ENCODE data around the gene ARMC2.
"Not testable (repeated sequence)": the region's sequence is repeated elsewhere in the genome, so short reads cannot be mapped to it uniquely, and the experiment has no call there.

Gene ARMC2

DNA sequence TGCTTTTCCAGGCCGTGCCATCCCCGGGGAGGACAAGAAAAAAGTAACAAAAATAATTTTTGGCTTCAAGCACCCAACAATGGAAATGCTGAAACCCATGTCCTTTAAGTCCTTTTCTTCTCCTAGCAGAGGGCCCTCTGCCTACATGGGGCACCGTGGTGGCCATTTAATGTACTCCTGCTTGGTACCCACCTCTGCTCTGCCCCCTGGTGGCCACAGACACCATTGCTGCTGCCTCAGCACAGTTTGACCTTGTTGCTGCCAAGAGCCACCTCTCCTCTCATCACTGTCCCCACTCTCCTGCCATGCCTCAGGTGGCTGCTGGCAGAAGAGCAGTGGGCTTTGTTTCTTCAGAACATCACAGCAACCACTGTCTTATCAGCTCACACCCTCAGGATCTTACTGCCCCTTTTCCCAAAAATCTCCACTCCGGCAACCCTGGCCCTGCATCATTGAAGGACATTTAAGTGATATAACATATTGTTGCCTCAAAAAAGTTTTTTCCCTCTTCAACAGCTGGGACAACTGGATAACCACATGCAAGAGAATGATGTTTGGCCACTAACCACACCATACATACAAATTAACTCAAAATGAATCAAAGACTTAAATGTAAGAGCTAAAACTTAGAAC, 12.9 kb upstream of the ARMC2 start:
- DNase-seq (ENCODE audit: low spot score): peak; percentile 80

DNA sequence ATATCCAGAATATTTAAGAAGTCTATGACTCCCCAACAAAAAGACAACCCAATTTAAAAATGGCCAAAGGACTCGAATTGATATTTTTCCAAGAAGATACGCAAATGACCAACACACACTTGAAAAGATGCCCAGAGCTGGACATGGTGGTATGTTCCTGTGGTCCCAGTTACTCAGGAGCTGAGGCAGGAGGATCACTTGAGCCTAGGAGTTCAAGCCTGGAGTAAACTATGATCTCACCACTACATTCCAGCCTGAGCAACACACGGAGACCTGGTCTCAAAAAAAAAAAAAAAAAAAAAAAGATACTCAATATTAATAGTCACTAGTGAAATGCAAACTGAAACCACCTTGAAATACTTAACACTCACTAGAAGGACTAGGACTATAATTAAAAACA, 12.2 kb upstream of the ARMC2 start:
- DNase-seq (ENCODE audit: low spot score): no peak

DNA sequence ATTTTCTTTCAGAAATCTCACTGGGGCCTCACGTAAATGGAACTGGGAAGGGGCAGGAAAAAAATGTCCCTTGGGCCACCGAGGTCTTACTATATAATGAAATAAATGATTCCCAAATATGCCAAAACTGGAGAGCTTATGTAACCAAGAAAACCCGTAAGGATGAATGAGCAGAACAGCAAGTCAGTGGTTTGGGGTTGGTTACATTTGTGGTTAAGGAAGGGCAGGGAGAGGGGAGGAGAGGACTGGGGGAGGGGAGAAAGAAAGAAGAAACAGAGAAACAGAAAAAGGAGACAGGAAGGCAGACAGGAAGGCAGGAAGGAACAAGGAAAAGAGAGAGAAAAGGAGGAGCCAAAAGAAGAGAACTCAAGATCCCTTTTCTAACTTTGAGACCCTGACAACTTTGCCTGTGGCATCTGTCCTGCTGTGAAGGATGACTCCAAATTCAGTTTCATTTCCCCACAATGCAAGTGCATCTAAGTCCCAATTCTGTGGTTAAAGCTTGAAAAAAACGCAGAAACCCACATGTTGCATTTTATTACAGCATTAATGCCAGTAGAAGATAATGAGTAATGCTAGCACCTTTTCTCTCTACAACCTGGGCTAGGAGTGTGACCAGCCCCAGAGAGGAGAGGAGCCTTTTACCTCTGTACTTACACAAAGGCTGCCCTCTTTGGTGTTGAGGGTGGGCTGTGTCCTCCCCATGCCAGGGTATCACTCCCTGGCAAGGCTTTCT, 10.8 kb upstream of the ARMC2 start:
- no peak for DNase-seq (ENCODE audit: low spot score)

DNA sequence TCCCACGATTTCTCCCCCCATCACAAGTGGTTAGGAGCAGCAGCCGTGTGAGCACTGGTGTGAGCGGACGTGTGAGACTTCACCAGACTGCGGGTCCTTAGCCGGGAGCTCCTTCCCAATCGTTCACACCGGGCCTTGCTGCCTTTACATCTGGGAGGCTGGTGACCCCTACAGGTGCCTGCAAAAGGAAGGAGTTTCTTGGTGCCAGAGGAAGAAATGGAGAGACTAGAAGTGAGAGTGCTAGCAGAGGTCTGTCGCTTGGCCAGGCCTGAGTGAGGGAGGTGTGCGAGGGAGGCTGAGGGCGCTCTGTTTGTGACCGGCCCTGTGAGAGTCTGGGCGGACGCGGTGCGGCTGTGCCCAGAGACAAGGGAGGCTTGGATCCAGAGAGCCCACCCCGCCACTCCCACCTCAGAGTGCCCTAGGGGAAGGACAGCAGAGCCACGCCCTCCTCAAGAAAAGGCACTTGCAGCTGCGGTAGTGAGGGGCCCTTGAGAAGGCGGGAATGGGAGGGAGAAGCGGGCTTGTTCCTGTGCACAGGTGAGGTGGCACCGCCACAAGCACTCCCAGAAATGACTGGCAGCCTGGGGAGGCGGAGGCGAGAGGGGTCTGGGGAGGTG, 10.0 kb upstream of the ARMC2 start:
- no peak for DNase-seq (ENCODE audit: low spot score)

DNA sequence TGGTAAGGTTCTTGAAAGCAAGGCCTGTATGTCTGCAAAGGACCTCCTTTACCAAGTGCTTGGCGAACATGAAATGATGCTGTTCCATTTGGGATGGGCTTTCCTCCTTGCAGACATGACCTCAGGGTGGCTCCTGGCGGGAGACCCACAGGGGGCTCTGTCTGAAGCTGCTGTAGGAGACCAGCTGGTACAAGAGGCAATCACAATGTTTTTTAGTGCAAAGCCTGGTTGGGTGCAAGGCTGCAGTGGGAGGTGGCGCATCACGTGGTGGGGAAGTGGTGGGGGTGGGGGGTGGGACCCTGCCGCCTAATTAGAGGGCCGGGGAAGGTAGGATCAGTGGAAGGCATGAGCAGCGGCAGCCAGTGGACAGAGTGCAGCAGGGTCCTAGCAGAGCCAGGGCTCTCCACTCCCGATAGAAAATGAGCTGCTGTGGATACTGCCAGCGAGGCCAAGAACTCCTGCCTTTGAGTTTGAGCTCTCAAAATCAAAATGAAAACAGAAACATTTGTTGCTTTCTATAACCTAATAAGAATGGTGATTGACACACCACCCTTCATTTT, 9.1 kb upstream of the ARMC2 start:
- no peak for DNase-seq (ENCODE audit: low spot score)

DNA sequence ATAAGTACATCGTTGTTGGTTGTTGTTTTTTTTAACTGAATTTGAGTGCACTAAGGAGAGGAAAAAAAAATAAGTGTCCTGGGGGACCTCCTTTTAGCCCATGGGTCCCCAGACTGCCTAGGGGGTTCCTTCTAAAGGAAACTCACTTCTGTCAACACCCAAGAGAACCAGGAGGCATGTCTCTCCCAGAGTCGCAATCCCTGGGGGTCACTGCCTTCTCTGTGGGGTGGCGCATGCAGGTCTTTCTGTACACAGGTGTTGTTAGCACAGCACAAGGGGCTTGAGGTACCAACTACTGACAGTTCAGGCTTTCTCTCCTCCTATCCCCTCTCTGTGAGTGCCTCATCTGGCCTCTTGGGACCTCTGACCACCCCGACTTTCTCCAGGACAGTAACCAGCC, 7.3 kb upstream of the ARMC2 start:
- no peak for DNase-seq (ENCODE audit: low spot score)

DNA sequence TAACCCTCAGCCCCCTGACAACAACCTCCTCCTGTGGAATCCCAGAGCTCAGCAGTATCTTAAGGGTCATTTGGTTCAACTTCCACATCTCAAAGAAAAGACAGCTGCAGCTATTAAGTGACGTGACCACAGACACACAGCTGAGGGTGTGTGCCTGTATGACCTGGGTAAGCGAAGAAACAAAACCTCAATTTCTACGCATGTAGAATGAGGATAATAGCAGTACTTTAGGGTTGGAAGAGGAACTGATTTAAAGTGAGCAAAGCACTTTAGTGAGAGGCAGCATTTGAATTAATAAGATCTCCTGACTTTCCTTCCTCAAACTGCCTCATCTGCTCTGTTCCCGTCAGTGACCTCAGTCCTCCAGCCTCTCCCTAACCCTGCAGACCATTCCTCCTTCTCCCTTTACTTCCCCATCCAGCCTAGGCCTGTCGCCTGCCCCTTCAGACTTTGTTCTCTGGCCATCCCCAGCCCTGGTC, 6.8 kb upstream of the ARMC2 start:
- DNase-seq (ENCODE audit: low spot score): no peak

DNA sequence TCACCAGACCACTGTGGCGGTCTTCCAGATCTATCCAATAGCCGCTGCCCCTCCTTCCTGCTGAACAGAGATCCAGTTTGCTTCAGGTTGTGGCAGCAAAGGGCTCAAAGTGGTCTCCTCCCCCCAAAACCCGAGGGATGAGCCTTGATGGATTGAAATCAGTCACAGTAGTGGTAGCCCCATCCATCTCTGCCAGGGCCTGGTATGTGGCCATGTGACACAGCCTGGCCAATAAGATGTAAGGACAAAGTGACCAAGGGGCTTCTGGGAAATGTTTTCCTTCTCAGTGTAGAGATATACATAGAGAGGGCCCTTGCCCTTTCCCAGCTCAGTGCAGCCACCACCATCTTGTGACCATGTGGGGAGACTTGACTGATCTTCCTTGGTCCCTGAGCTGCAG, 4.1 kb upstream of the ARMC2 start:
- DNase-seq (ENCODE audit: low spot score): no peak

DNA sequence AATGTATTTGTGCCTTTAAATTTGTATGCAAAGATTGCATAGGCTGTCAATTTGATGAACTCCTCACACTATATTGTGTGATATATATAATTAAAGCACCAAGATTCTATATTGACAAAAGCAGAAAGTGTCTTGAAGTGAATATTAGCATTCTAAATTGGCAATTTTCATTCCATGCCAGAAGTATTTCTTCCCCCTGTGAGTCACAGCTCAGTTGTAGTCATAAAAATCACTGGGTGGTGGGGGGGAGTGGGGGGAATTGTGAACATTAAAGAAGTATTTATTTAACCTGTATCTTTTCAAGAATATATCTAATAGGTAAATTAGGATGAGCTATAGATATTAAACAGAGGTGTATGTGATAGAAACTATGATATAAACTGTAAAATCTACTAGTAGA, 3.1 kb upstream of the ARMC2 start:
- no peak for DNase-seq (ENCODE audit: low spot score)

DNA sequence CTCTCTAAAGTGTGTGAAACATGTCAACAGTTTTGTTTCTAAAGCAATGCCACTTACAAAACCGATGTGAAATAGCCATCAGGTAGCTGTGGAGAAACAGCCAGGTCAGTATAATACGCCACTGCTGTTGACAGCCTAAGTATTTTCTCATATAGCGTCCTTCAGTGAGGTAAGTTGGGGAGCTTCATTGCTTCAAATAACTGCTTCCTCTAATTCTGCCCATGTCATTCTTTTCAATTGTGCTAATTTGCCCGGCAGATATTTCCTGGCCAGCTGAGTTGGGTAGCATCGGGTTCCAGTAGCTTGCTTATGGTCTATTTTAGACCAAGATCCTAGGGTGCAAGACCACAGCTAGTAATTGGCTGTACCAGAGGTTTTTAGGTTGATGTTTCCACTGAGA, 2.1 kb upstream of the ARMC2 start:
- DNase-seq (ENCODE audit: low spot score): no peak

DNA sequence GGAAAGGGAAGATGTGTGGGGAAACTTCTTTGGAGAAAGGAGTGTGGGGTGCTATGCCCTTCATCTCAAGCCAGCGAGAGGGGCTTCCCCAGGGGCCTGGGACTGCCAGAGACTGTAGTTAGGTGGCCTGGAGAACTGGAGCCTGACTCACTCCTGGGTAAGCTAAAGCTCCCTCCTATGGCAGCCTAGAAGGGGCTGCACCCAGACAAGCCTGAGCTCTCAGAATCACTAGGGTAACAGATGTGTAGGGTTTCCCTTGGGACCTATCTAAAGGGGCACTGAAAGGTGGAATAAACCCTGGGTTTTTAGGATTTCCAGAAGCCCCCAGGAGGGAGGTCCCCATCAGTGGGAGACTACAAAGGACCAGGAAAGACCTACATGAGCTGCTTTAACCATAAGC, 1.6 kb upstream of the ARMC2 start:
- no peak for DNase-seq (ENCODE audit: low spot score)

DNA sequence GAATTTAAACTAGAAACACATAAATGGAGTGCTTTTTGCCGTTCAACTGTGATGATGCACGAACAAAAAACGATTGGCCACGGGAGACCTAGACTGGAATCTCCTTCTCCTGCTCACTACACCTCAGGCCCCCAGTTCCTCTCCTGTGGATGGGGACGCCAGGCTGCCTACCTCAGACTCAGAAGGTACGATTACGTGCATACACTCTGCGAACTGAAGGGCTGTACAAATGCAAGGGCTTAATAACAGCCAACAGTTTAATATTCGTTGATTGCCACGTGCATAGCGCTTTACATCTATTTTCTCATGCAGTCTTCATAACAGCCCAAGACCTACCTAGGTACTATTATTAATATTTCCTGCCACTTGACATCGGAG, 495 bp upstream of the ARMC2 start:
- no peak for DNase-seq (ENCODE audit: low spot score)

DNA sequence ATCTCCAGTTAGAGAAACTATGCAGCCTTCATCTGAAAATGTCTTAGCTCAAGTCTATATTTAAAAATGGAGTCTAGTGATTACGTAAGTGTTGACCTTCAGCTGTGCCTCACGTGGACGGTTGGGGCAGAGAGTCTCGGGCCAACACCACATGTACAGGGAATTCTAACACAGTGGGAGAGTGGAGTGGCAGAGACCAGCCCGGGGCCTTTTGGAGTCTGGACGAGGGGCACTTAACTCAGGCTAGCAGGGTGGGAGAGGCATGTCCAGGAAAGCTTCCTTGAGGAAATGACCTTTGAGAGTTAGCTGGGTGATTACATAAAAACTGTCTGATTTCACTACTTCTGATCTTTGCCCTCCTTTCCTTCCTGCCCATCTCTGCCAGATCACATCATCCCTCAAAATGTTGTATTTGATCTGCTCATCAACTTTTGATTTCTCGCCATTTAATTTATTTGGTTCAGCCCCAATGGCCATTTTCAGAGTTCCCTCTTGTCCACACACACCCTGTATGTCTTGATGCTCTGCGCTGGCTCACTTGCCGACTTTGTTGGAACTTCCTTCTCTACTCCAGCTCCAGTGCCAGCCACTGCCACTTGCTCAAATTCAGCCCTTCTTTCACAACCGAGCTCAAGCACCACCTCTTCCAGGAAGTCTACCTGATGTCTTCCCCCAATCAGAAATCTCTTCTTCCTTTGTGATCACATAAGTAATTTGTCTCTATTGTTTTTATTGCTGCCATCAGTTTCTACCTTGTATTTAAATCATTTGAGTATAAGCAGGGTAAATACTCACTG, 2.6 kb downstream of the ARMC2 start:
- DNase-seq (ENCODE audit: low spot score): no peak

DNA sequence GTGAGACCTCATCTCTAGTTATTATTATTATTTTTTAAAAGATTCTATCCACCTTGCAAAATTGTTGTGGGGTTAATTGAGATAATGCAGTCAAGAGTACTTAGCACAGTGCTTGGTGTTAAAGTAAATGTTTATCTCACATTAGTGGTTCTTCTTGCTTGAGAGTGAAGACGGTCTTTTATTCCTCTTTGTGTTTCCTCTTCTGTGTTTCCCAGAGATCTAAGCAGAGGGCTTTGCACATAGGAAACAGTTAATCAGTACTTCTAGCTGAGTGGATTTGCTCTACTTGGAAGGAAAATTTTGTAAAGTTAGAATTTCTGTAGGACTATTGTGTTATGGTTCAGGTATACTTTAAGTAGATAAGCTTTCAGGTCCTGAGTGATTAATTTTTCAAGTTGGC, 3.5 kb downstream of the ARMC2 start:
- DNase-seq (ENCODE audit: low spot score): no peak

DNA sequence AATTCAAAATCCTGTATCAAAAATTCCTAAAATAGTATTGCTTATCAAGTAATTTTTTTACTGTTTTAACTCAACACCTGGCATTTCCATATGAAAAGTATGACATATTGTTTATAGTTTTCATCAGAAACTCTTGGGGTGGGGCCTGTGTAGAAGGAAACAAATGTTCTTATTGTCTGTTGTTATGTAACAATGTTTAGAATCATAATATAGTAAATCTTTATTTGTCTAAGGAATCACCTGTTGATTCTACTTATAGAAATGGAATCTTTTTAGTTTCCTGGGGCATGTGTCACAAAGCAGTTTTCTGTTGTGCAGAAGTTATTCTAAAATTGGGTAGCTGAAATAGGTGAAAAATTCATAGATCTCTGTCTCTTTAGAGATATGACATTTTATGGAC, 4.9 kb downstream of the ARMC2 start:
- DNase-seq (ENCODE audit: low spot score): no peak

DNA sequence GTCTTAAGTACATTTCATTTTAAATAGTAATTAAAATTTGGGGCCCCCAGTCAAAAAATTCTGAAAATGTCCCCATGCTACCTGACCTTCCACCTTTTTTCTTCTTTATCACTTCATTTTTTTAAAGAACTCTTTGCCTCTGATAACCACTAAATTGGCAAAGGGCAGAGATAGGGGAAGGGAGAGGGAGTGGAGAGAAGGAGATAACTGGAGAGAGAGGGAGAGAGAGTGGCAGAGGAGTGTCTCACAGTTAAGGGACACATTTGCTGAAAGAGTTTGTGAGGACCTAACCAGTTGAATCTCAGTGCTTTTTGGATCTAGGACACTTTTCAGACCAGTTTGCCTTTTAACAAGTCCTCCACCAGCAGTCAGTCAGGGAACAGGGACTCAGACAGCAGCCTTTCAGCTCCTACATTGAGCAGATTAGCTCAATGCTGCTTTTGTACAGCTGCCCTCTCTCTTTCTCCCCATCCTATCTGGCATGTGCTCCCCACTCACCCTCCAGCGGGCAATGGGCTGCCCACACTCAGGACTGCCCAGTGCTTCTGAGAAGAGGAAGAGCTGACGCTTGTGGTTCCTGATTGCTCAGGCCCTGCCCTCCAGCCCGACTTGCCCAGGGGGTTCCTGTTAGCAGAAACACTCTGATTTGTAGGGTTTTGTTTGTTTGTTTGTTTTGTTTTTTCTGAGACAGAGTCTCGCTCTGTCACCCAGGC, 14.4 kb downstream of the ARMC2 start:
- no peak for DNase-seq (ENCODE audit: low spot score)

DNA sequence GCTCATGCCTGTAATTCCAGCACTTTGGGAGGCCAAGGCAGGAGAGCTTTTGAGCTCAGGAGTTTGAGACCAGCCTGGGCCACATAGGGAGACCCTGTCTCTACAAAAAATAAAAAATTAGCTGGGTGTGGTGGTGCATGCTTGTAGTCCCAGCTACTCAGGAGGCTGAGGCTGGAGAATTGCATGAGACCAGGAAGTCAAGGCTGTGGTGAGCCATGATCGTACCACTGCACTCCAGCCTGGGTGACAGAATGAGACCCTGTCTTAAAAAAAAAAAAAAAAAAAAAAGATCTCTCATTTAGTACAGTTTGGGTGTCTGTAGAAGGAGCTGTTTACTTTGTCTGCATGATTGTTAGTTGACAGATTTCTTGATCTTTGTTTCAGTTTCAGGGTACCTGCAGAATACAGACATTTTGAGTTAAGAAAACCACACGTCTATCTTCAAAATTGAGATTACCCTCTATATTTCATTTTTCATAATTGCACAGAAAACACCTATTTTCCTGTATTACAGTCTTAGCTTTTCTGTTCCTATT, 17.6 kb downstream of the ARMC2 start:
- not testable (repeated sequence) for DNase-seq (ENCODE audit: low spot score)

DNA sequence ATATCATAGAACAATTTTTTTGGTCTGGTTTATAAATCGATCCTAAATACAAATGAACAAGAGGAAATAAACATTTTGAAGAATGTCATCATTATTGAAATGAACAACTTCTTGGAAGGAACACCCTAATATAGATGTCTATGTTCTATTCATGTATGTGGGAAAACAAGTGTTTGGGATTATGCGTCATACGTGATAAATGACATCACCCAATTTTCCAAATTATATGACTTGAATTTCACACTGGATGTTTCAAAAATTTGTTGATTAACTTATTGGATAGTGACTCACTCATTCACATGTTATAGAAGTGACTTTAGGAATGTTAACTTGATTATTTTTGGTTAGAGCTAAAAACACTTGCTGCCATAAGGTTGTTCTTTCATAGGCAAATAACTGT, 18.6 kb downstream of the ARMC2 start:
- no peak for DNase-seq (ENCODE audit: low spot score)

DNA sequence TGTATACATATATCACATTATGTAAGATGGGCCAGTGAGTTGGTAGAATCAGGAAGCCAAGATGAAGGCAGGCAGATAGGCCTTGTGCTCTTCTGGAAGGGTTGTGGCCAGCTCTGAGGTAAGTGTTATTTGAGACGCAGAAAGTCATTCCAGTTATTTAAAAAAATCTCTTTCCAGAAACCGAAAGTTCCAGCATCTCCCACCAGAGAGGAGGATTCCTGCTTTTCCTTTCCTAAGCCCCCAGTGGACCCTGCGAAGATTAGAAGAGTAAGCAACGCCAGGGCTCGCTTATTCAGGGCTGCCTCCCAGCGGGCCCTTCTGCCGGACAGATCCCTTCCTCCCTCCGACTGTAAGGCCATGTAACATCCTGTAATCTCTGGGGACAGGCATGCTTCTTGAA, 20.4 kb downstream of the ARMC2 start:
- DNase-seq (ENCODE audit: low spot score): no peak

DNA sequence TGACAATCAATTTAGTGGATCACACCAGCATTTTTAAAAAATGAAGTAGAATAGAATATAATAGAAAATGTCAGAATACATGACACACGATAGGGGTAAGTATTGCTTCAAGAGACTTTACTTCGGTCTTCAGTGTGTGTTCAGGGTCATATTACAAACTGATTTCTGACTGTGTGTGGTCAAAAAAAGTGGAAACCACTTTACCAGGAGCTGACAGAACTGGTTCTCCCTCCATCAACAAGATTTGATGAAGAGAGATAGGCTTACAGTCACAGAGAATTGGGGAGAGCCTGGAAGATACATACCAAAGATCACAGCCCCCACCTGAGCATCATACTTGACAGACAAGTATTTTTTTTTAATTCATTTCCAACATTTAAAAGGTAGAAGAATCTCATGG, 21.7 kb downstream of the ARMC2 start:
- no peak for DNase-seq (ENCODE audit: low spot score)

DNA sequence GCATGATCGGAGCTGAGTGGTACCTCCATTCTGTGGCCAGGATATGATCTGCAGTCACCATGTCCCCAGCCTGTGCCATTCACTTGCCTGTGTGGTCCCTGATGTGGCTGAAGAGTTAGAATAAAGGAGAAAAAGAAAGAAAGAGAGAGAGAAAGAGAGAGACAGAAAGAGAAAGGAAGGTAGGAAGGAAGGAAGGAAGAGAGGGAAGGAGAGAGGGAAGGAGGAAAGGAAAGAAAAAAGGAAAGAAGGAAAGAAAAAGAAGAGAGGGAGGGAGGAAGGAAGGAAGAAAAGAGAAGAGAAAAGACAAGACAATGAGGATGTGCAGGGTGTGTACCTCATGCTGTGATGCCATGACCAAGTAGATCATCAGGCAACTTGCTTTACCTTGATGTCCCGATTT, 22.1 kb downstream of the ARMC2 start:
- DNase-seq (ENCODE audit: low spot score): no peak

DNA sequence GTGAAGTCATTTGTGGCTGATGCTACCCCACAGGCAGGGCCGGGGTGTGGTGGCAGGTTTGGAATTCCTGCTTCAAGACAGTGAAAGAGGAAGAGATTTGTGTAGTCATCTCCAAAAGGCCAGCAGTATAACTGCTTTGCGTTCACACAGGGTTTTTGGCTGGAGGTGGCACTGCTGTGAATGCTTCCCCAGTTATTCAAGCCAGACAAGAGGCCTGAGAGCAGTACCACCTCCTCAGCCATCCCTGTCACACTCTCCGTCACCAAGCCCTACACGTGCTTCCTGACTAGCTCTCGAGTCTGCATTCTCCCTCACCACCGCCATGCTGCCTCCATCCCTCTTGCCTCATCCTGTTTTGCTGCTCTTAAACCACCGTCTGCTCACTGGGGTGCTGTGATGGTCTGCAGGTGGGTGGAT, 23.9 kb downstream of the ARMC2 start:
- DNase-seq (ENCODE audit: low spot score): no peak
